A549 (cell line): ENCODE data around the gene OR10AD1.
"Not testable (repeated sequence)": the region's sequence is repeated elsewhere in the genome, so short reads cannot be mapped to it uniquely, and the experiment has no call there.

Experiments used
- BCL3 ChIP-seq: fragments of >200 bp; sonication (Bioruptor Twin); formaldehyde crosslinking; IDR thresholded peaks from 3 replicates; pipeline ENCODE4 v1.6.1; 2016
- CHD2 ChIP-seq: fragments of 150-350 bp; IDR thresholded peaks from 2 replicates; pipeline ENCODE4 v1.6.1; 2014; ENCODE audit warnings: low read length; ENCODE audit not compliant: partially characterized antibody
- CTCF ChIP-seq: fragments of >200 bp; sonication (Bioruptor Twin); formaldehyde crosslinking; IDR thresholded peaks from 3 replicates; pipeline ENCODE4 v1.5.1; 2016
- EHMT2 ChIP-seq: fragments of 200-600 bp; sonication (generic); IDR thresholded peaks from 2 replicates; pipeline ENCODE4 v1.6.1; 2016; ENCODE audit warnings: antibody characterized with exemption, low read depth, mild to moderate bottlenecking, moderate library complexity
- HDAC2 ChIP-seq: fragments of 200-600 bp; sonication (generic); IDR thresholded peaks from 2 replicates; pipeline ENCODE4 v1.6.1; 2016
- JUN ChIP-seq, 2 experiments: fragments of >200 bp; sonication (Bioruptor Twin); formaldehyde crosslinking; IDR thresholded peaks; 2 replicates in 1 of 2; 3 replicates in 1 of 2; pipeline ENCODE4 v1.6.1; 2016 to 2017
- MAX ChIP-seq: IDR thresholded peaks from 2 replicates; pipeline ENCODE4 v1.6.1; 2012
- MYC ChIP-seq: IDR thresholded peaks from 2 replicates; pipeline ENCODE4 v1.6.1; 2012; ENCODE audit warnings: mild to moderate bottlenecking, inconsistent platforms, low read length, improper control_type of control experiment, borderline replicate concordance
- NR3C1 ChIP-seq: fragments of >200 bp; sonication (Bioruptor Twin); formaldehyde crosslinking; IDR thresholded peaks from 3 replicates; pipeline ENCODE4 v1.6.1; 2017
- POLR2A ChIP-seq: IDR thresholded peaks from 2 replicates; pipeline ENCODE4 v1.6.1; 2012; ENCODE audit warnings: mild to moderate bottlenecking, low read length
- RAD21 ChIP-seq, 2 experiments: fragments of >200 bp in 1 of 2; sonication (Bioruptor Twin) in 1 of 2; formaldehyde crosslinking in 1 of 2; IDR thresholded peaks in 1 of 2; conservative IDR thresholded peaks in 1 of 2; 2 replicates in 1 of 2; 3 replicates in 1 of 2; pipeline ENCODE4 v1.6.1; 2012 to 2018; ENCODE audit warnings: inconsistent platforms in 1 of 2
- REST ChIP-seq: fragments of 200-600 bp; sonication (generic); IDR thresholded peaks from 2 replicates; pipeline ENCODE4 v1.6.1; 2016; ENCODE audit warnings: antibody characterized with exemption, mild to moderate bottlenecking, moderate library complexity
- SMC3 ChIP-seq: fragments of >200 bp; sonication (Bioruptor Twin); formaldehyde crosslinking; IDR thresholded peaks from 3 replicates; pipeline ENCODE4 v1.6.1; 2018; ENCODE audit warnings: inconsistent platforms
- ZFP36 ChIP-seq: fragments of 450-650 bp; IDR thresholded peaks from 2 replicates; pipeline ENCODE4 v1.6.1; 2014; ENCODE audit warnings: borderline replicate concordance; ENCODE audit not compliant: partially characterized antibody

- TF ChIP-seq ZFP36; CTCF; SMC3; NR3C1; JUN (IDR thresholded peaks at IDR 0.05); RAD21 (conservative IDR thresholded peaks at IDR 0.05 in 1 of 2, IDR thresholded peaks at IDR 0.05 in 1 of 2); REST; MYC; BCL3; HDAC2; CHD2; EHMT2; MAX; POLR2A: not testable (repeated sequence)
Observed at GRCh38 chr12:48155786-48156185, 47.3 kb downstream of the OR10AD1 start.
